K562 treated with DMSO at 1 percent for 48 hours (cell line): ENCODE measurements around the gene LIFR. TPM values are rescaled to one million over a fixed set of nuclear protein-coding genes. Genes with fewer than 3 reads are reported as not detected.

Experiments
- total RNA-seq: library from RNA; unstranded; fragments of 300-600 nt; gene quantifications from 2 replicates; pipeline ENCODE4 v1.2.3, GENCODE V29; 2022; ENCODE audit warnings: low replicate concordance; ENCODE audit errors: extremely low read depth

Gene LIFR, protein sequence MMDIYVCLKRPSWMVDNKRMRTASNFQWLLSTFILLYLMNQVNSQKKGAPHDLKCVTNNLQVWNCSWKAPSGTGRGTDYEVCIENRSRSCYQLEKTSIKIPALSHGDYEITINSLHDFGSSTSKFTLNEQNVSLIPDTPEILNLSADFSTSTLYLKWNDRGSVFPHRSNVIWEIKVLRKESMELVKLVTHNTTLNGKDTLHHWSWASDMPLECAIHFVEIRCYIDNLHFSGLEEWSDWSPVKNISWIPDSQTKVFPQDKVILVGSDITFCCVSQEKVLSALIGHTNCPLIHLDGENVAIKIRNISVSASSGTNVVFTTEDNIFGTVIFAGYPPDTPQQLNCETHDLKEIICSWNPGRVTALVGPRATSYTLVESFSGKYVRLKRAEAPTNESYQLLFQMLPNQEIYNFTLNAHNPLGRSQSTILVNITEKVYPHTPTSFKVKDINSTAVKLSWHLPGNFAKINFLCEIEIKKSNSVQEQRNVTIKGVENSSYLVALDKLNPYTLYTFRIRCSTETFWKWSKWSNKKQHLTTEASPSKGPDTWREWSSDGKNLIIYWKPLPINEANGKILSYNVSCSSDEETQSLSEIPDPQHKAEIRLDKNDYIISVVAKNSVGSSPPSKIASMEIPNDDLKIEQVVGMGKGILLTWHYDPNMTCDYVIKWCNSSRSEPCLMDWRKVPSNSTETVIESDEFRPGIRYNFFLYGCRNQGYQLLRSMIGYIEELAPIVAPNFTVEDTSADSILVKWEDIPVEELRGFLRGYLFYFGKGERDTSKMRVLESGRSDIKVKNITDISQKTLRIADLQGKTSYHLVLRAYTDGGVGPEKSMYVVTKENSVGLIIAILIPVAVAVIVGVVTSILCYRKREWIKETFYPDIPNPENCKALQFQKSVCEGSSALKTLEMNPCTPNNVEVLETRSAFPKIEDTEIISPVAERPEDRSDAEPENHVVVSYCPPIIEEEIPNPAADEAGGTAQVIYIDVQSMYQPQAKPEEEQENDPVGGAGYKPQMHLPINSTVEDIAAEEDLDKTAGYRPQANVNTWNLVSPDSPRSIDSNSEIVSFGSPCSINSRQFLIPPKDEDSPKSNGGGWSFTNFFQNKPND
- total RNA-seq: not detected in 2 replicates

DNA sequence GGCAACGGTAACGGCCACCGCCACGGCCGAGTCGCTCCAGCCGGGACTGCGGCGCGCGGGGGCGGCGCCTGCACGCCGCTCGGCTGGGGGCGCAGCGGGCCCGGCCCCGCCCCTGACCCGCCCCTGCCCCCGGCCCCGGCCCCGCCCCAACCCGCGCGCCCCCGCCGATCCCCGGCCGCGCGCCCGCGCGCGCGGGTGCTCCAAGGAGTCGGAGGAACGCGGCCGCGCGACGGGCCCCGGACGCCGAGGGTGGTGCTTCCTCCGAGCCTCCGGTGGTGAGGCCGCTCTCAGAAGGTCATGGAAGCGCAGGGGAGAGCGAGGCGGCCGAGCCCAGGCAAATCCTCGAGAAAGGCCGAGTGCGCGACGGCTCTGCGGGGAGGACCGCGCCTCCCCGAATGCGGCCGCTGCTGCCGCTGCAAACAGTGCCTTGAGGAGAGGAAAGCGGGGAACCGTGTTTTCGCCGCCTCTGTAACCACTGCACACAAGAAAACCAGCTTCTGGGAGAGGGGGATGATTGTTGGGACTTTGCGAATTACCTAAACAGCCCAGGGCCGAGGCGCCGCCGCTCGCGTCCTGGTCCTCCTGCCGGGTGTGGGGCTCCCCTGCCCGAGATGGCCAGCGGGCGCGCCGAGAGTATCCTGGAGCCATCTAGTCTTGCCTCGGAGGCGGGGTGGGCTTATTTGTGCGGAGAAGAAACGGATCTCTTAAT is at the start of gene LIFR:
LIFR (minus strand) TSS at position 48 of the 709 bp plus-strand sequence. CDS start 25,999 bp downstream, outside the sequence.

